ENCODE data around the gene SLC25A24.
"Not testable (repeated sequence)": the region's sequence is repeated elsewhere in the genome, so short reads cannot be mapped to it uniquely, and the experiment has no call there.

- not testable (repeated sequence) for TF ChIP-seq ZBTB33 (IDR thresholded peaks at IDR 0.05); CTCF (IDR thresholded peaks at IDR 0.05; ENCODE audit: low read depth, low read length, missing input control); GABPA (IDR thresholded peaks at IDR 0.05 in 1 of 2, conservative IDR thresholded peaks at IDR 0.05 in 1 of 2)
Measured at GRCh38 chr1:108139555-108139954, 60.6 kb downstream of the SLC25A24 start.

All from liver (tissue), 3 donors.